Measurements from ENCODE around the gene RPA1. TPM values are rescaled to one million over a fixed set of nuclear protein-coding genes. Genes with fewer than 3 reads are reported as not detected.

The RPA1 gene
- total RNA-seq, 4 donors from 2014 or later = 24.0 to 37.2 (median 26.4) TPM

DNA sequence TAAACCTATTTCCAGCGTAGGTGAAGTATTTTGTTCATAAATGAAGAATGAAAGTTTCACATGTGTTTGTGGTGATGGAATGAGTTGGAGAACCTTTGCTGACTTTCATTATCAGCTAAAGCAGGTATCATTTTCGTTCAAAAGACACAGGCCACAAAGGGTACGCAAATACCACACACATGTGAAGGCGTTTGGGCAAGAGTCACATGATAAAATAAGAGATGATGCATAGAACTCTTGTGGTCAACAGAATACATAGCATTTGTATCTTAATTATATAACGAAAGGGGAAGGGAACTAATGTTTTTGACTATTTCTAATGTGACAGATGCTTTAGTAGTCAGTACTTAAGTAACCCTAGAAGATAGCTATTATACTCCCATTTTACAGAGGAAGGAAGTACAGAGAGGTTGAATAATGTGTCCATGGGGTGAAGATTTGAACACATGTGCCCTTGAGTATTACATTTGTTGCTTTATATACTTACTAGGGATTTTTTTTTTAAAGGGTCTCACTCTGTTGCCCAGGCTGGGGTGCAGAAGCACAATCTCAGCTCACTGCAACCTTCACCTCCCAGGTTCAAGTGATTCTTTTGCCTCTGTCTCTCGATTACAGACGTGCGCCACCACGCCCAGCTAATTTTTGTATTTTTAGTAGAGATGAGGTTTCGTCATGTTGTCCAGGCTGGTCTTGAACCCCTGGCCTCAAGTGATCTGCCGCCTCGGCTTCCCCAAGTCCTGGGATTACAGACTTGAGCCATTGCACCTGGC, 4.8 kb downstream of the RPA1 start:
- no peak for TF ChIP-seq POLR2A (IDR thresholded peaks at IDR 0.05)
- TF ChIP-seq, protein P1, sequence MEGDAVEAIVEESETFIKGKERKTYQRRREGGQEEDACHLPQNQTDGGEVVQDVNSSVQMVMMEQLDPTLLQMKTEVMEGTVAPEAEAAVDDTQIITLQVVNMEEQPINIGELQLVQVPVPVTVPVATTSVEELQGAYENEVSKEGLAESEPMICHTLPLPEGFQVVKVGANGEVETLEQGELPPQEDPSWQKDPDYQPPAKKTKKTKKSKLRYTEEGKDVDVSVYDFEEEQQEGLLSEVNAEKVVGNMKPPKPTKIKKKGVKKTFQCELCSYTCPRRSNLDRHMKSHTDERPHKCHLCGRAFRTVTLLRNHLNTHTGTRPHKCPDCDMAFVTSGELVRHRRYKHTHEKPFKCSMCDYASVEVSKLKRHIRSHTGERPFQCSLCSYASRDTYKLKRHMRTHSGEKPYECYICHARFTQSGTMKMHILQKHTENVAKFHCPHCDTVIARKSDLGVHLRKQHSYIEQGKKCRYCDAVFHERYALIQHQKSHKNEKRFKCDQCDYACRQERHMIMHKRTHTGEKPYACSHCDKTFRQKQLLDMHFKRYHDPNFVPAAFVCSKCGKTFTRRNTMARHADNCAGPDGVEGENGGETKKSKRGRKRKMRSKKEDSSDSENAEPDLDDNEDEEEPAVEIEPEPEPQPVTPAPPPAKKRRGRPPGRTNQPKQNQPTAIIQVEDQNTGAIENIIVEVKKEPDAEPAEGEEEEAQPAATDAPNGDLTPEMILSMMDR (IDR thresholded peaks at IDR 0.05) = no peak
- Histone ChIP-seq H3K27ac (no peak overlapping the region), H3K27me3 (no peaks in the 10 kb centered on the region), H3K4me3 (replicated peaks in 1 of 3) (no peak overlapping the region), H3K4me1 (peaks cover 6 to 9% of the 10 kb centered on the region in 2 donors), H3K36me3 (no peaks in the 10 kb centered on the region), H3K9me3 (no peaks in the 10 kb centered on the region)
- WGBS, 2 donors = 89 to 92% methylated on average over 12 of the region's 12 CpGs
- no peak for DNase-seq
- intact Hi-C loops (cut with DNase I) = no loop called here

DNA sequence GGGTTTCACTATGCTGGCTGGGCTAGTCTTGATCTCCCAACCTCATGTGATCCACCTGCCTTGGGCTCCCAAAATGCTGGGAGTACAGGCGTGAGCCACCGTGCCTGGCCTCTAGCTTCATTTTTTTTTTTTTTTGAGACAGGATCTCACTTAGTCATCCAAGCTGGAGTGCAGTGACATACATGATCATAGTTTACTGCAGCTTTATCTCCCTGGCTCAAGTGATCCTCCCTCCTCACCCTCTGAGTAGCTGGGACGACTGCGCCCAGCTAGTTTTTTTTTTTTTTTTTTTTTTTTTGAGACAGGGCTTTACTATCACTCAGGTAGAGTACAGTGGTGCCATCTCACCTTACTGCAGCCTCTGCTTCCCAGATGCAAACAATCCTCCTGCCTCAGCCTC, 9.7 kb downstream of the RPA1 start:
- TF ChIP-seq, protein P1 (IDR thresholded peaks at IDR 0.05) = no peak

DNA sequence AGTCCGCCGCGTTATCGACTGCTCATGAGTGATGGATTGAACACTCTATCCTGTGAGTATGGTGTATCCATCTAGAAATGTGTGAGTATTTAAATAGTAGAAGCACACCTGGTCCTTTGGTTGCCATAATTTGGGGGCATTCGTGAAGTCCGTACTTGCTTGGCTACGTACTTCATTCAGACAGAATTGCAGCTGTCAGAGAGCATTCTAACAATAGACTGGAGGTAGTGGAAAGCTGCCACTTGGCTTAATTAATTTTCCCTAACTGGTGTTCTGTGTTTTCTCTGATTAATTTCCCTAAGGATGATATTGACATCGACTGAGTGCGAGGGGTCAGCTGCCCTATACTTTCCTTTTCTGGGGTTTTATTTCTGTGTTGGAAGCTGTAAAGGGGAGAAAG, 14.1 kb downstream of the RPA1 start:
- H3K4me1 ChIP-seq = no peaks in the 10 kb centered on the region
- TF ChIP-seq, protein P1 (IDR thresholded peaks at IDR 0.05) = no peak
- TF ChIP-seq POLR2A (IDR thresholded peaks at IDR 0.05) = no peak
- no peak overlapping the region for H3K4me3 ChIP-seq (replicated peaks in 1 of 3)
- no peaks in the 10 kb centered on the region for H3K27me3 ChIP-seq
- intact Hi-C loops (cut with DNase I) = no loop called here
- 86 to 93% methylated on average over 9 of the region's 9 CpGs for WGBS, 2 donors
- peaks cover 19 to 34% of the 10 kb centered on the region in 2 donors for H3K36me3 ChIP-seq
- H3K9me3 ChIP-seq = no peaks in the 10 kb centered on the region
- DNase-seq = no peak
- no peak overlapping the region for H3K27ac ChIP-seq

More for the DNA sequence above, 9.7 kb downstream of the RPA1 start:
- intact Hi-C loops (cut with DNase I) = no loop called here
- no peak overlapping the region for H3K4me3 ChIP-seq (replicated peaks in 1 of 3)
- no peaks in the 10 kb centered on the region for H3K9me3 ChIP-seq
- H3K36me3 ChIP-seq = peaks cover 9 to 13% of the 10 kb centered on the region in 2 donors
- 90 to 95% methylated on average over 4 of the region's 4 CpGs for WGBS, 2 donors
- H3K27ac ChIP-seq = no peak overlapping the region
- H3K4me1 ChIP-seq = no peaks in the 10 kb centered on the region
- H3K27me3 ChIP-seq = no peaks in the 10 kb centered on the region
- DNase-seq = no peak

DNA sequence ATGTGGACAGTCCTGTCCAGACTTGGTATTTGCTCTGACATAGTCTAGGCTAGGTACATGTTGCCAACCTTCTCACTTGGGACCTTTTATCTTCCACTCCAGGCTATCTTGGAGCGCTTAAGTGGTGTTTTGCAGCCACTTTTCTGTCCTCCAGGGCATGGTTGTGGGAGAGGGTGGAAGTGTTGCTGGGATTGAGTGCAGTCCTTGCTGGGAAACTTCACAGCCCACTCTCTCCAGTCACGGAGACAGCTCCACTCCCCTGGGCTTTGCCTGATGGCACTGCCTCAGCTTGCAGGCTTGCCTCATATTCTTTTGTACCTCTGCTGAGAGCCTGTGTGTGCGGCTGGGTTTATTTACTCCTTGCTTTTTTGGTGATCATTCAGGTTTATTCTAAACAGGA, 17.4 kb downstream of the RPA1 start:
- H3K9me3 ChIP-seq = no peaks in the 10 kb centered on the region
- peaks cover 19 to 34% of the 10 kb centered on the region in 2 donors for H3K36me3 ChIP-seq
- H3K4me1 ChIP-seq = no peaks in the 10 kb centered on the region
- no peak for TF ChIP-seq POLR2A (IDR thresholded peaks at IDR 0.05)
- TF ChIP-seq, protein P1 (IDR thresholded peaks at IDR 0.05) = no peak
- intact Hi-C loops (cut with DNase I) = no loop called here
- no peaks in the 10 kb centered on the region for H3K27me3 ChIP-seq
- WGBS, 2 donors = 69 to 76% methylated on average over 3 of the region's 3 CpGs
- H3K4me3 ChIP-seq (replicated peaks in 1 of 3) = no peak overlapping the region
- peak in 1 of 2 donors; percentile 16 for DNase-seq
- no peak overlapping the region for H3K27ac ChIP-seq

DNA sequence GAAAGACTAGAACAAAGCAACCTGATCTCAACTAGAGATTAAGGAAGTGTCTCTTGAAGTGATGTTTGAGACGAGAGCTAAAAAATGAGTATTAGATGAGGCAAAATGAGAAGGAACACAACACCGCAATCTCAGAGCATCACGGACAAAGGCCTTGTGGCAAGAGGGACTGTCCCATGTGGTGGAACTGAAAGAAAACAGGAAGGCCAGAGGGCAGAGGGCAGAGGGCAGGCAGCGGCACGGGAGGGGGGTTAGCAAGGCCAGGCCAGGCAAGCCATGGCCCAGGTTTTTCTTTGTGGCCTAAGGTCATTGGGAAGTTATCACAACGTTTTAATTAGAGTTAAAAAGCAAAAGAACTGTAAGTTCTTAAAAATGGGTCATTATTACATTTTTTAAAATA, 22.5 kb downstream of the RPA1 start:
- no peak for TF ChIP-seq POLR2A (IDR thresholded peaks at IDR 0.05)
- TF ChIP-seq, protein P1 (IDR thresholded peaks at IDR 0.05) = no peak
- no peak for DNase-seq
- Histone ChIP-seq H3K27me3 (no peaks in the 10 kb centered on the region), H3K4me1 (no peaks in the 10 kb centered on the region), H3K4me3 (replicated peaks in 1 of 3) (no peak overlapping the region), H3K27ac (no peak overlapping the region), H3K9me3 (no peaks in the 10 kb centered on the region), H3K36me3 (peaks cover 12 to 37% of the 10 kb centered on the region in 2 donors)
- intact Hi-C loops (cut with DNase I) = no loop called here
- 76 to 84% methylated on average over 6 of the region's 6 CpGs for WGBS, 2 donors
